ENCODE measurements around the gene HSP90B1. TPM values are rescaled to one million over a fixed set of nuclear protein-coding genes. Genes with fewer than 3 reads are reported as not detected.

HSP90B1 gene
- total and polyA plus RNA-seq, 2 of the 13 experiments (the other 11 are each of a cell fraction or from before 2014, with no cell fraction given): 800 to 954 TPM

DNA sequence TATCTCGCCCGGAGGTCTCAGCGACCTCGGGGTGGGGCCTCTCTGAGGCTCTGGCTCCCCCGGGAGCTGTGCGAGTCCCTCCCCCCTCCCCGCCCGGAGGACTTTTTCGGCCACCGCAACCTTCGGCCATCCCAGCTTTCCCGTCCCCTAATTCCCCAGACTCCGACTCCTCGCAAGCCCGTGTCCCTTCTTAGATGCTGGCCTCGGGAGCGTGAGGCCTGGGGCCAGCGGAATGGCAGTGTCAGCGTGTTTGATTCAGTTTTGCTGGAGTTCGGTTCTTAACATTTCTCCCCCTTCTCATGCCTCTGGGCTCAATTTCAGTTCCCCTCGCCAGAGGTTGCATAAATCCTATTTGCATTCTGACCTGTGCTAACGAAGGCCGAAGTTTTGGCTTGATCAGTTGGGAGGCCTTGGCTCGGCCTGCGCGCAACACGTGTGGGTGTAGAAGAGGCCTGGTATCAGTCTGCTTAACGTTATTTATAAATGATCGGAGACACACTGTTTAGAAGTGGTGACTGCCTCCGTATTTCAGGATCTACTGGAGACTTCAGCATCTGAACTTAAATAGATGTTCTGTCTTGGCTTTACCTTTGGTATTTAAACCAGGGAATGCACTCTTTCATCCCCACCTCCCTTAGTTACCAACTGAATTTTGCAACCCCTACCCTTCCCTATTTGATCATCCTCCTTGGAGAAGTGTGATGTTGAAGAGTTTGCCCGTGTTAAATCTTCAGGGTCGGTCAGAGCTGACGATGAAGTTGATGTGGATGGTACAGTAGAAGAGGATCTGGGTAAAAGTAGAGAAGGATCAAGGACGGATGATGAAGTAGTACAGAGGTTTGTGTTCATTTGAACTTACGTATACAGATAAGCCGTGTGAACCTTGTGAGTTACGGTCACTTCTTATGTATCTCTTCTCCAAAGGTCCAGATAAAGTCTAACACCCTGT is 851 bp downstream of the HSP90B1 start (continued):
- TF ChIP-seq NR2F1 (CRISPR knock-in tag; IDR thresholded peaks at IDR 0.05) (no peak), ZNF367 (CRISPR knock-in tag; IDR thresholded peaks at IDR 0.05; ENCODE audit: borderline replicate concordance) (0 out of 2 replicates have a peak, but pooled peaks have one; percentile 62), TBX3 (IDR thresholded peaks at IDR 0.05; ENCODE audit: borderline replicate concordance) (no peak), GFI1 (CRISPR knock-in tag; IDR thresholded peaks at IDR 0.05; ENCODE audit: borderline replicate concordance) (0 out of 2 replicates have a peak, but pooled peaks have one; percentile 42), CHD4 (IDR thresholded peaks at IDR 0.05; ENCODE audit: borderline replicate concordance, low read length) (no peak), TSC22D2 (CRISPR knock-in tag; IDR thresholded peaks at IDR 0.05; ENCODE audit: borderline replicate concordance) (no peak), ZNF326 (CRISPR knock-in tag; IDR thresholded peaks at IDR 0.05; ENCODE audit: borderline replicate concordance) (no peak), MXD4 (CRISPR knock-in tag; IDR thresholded peaks at IDR 0.05) (no peak), ZBTB7A (CRISPR knock-in tag; IDR thresholded peaks at IDR 0.05) (0 out of 2 replicates have a peak, but pooled peaks have one; percentile 26), MAZ (IDR thresholded peaks at IDR 0.05; ENCODE audit: borderline replicate concordance, low read depth, low read length) (no peak), MAZ (CRISPR knock-in tag; IDR thresholded peaks at IDR 0.05; ENCODE audit: low read depth) (0 out of 2 replicates have a peak, but pooled peaks have one; percentile 7), MAFG (CRISPR knock-in tag; IDR thresholded peaks at IDR 0.05) (no peak), POLR2AphosphoS5 (IDR thresholded peaks at IDR 0.05; ENCODE audit: low read depth, low read length) (peak; percentile 16; the same call in 1 of the 2 replicates)
- TF ChIP-seq, protein P1, sequence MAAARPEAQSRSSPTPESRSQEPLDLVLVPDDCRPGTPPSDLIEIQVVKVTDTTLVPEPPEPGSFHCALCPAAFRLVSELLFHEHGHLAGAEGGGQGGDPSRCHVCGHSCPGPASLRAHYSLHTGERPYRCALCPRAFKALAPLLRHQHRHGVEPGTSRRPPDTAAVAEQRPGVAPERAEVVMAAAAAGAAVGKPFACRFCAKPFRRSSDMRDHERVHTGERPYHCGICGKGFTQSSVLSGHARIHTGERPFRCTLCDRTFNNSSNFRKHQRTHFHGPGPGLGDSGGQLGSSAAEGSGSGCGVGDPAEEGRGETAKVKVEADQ (CRISPR knock-in tag; IDR thresholded peaks at IDR 0.05; ENCODE audit: borderline replicate concordance): peak; percentile 51; the same call in 1 of the 2 replicates
- TF ChIP-seq, protein P2, sequence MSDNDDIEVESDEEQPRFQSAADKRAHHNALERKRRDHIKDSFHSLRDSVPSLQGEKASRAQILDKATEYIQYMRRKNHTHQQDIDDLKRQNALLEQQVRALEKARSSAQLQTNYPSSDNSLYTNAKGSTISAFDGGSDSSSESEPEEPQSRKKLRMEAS (IDR thresholded peaks at IDR 0.05): peak; percentile 50; the same call in 1 of the 2 replicates
- TF ChIP-seq, protein P3, sequence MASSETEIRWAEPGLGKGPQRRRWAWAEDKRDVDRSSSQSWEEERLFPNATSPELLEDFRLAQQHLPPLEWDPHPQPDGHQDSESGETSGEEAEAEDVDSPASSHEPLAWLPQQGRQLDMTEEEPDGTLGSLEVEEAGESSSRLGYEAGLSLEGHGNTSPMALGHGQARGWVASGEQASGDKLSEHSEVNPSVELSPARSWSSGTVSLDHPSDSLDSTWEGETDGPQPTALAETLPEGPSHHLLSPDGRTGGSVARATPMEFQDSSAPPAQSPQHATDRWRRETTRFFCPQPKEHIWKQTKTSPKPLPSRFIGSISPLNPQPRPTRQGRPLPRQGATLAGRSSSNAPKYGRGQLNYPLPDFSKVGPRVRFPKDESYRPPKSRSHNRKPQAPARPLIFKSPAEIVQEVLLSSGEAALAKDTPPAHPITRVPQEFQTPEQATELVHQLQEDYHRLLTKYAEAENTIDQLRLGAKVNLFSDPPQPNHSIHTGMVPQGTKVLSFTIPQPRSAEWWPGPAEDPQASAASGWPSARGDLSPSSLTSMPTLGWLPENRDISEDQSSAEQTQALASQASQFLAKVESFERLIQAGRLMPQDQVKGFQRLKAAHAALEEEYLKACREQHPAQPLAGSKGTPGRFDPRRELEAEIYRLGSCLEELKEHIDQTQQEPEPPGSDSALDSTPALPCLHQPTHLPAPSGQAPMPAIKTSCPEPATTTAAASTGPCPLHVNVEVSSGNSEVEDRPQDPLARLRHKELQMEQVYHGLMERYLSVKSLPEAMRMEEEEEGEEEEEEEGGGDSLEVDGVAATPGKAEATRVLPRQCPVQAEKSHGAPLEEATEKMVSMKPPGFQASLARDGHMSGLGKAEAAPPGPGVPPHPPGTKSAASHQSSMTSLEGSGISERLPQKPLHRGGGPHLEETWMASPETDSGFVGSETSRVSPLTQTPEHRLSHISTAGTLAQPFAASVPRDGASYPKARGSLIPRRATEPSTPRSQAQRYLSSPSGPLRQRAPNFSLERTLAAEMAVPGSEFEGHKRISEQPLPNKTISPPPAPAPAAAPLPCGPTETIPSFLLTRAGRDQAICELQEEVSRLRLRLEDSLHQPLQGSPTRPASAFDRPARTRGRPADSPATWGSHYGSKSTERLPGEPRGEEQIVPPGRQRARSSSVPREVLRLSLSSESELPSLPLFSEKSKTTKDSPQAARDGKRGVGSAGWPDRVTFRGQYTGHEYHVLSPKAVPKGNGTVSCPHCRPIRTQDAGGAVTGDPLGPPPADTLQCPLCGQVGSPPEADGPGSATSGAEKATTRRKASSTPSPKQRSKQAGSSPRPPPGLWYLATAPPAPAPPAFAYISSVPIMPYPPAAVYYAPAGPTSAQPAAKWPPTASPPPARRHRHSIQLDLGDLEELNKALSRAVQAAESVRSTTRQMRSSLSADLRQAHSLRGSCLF (CRISPR knock-in tag; IDR thresholded peaks at IDR 0.05; ENCODE audit: borderline replicate concordance): 0 out of 2 replicates have a peak, but pooled peaks have one; percentile 38
- TF ChIP-seq, protein P4, sequence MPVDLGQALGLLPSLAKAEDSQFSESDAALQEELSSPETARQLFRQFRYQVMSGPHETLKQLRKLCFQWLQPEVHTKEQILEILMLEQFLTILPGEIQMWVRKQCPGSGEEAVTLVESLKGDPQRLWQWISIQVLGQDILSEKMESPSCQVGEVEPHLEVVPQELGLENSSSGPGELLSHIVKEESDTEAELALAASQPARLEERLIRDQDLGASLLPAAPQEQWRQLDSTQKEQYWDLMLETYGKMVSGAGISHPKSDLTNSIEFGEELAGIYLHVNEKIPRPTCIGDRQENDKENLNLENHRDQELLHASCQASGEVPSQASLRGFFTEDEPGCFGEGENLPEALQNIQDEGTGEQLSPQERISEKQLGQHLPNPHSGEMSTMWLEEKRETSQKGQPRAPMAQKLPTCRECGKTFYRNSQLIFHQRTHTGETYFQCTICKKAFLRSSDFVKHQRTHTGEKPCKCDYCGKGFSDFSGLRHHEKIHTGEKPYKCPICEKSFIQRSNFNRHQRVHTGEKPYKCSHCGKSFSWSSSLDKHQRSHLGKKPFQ (CRISPR knock-in tag; IDR thresholded peaks at IDR 0.05; ENCODE audit: insufficient replicate concordance): peak; percentile 29
- TF ChIP-seq, protein P5, sequence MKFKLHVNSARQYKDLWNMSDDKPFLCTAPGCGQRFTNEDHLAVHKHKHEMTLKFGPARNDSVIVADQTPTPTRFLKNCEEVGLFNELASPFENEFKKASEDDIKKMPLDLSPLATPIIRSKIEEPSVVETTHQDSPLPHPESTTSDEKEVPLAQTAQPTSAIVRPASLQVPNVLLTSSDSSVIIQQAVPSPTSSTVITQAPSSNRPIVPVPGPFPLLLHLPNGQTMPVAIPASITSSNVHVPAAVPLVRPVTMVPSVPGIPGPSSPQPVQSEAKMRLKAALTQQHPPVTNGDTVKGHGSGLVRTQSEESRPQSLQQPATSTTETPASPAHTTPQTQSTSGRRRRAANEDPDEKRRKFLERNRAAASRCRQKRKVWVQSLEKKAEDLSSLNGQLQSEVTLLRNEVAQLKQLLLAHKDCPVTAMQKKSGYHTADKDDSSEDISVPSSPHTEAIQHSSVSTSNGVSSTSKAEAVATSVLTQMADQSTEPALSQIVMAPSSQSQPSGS (CRISPR knock-in tag; IDR thresholded peaks at IDR 0.05): no peak
